Loucy (cell line): ENCODE results near the gene EMP1.

Source experiments
- H2AFZ ChIP-seq: fragments of 200-600 bp; sonication (generic); 2 replicates; pipeline ENCODE4 v1.6.0; 2016; ENCODE audit warnings: antibody characterized with exemption, mild to moderate bottlenecking, low read length, moderate library complexity
- H3F3A ChIP-seq: fragments of 200-600 bp; 2 replicates; pipeline ENCODE4 v1.6.0; 2016; ENCODE audit warnings: antibody characterized with exemption, low read depth, mild to moderate bottlenecking
- H3K27me3 ChIP-seq: fragments of 200-600 bp; sonication (generic); 2 replicates; pipeline ENCODE4 v1.6.1; 2014; ENCODE audit warnings: low read length, mild to moderate bottlenecking; ENCODE audit not compliant: insufficient read depth, poor library complexity, severe bottlenecking
- H3K36me3 ChIP-seq: fragments of 200-600 bp; sonication (generic); 2 replicates; pipeline ENCODE4 v1.6.1; 2016; ENCODE audit warnings: low read length; ENCODE audit not compliant: insufficient read depth
- H3K4me1 ChIP-seq: fragments of 200-600 bp; sonication (generic); 2 replicates; pipeline ENCODE4 v1.5.1; 2014; ENCODE audit warnings: low read length, mild to moderate bottlenecking; ENCODE audit not compliant: insufficient read depth, poor library complexity, severe bottlenecking
- H3K4me2 ChIP-seq: fragments of 200-600 bp; sonication (generic); 2 replicates; pipeline ENCODE4 v1.6.0; 2014; ENCODE audit warnings: antibody characterized with exemption, low read length, low read depth, mild to moderate bottlenecking; ENCODE audit not compliant: poor library complexity, severe bottlenecking
- H3K4me3 ChIP-seq: fragments of 200-600 bp; sonication (generic); 2 replicates; pipeline ENCODE4 v1.5.1; 2014; ENCODE audit warnings: low read length, mild to moderate bottlenecking, mixed read lengths; ENCODE audit not compliant: poor library complexity, severe bottlenecking
- H3K79me2 ChIP-seq: fragments of 200-600 bp; sonication (generic); 2 replicates; pipeline ENCODE4 v1.6.1; 2014; ENCODE audit warnings: low read length; ENCODE audit not compliant: insufficient read depth
- H3K9ac ChIP-seq: fragments of 200-600 bp; sonication (generic); 2 replicates; pipeline ENCODE4 v1.6.0; 2014; ENCODE audit warnings: mild to moderate bottlenecking, low read depth, low read length, moderate library complexity; ENCODE audit not compliant: poor library complexity, severe bottlenecking
- H3K9me2 ChIP-seq: fragments of 200-600 bp; sonication (generic); replicated peaks from 2 replicates; pipeline ENCODE4 v1.6.1; 2016; ENCODE audit warnings: low read depth, low read length, mixed read lengths
- H3K9me3 ChIP-seq: fragments of 200-600 bp; sonication (generic); 2 replicates; pipeline ENCODE4 v1.6.1; 2014; ENCODE audit warnings: mild to moderate bottlenecking, antibody characterized with exemption, low read length, low read depth; ENCODE audit not compliant: insufficient read depth
- H4K20me1 ChIP-seq: fragments of 200-600 bp; sonication (generic); 2 replicates; pipeline ENCODE4 v1.6.0; 2014; ENCODE audit warnings: antibody characterized with exemption, low read length, mild to moderate bottlenecking; ENCODE audit not compliant: insufficient read depth, poor library complexity, severe bottlenecking
- EZH2phosphoT487 ChIP-seq: fragments of 200-600 bp; IDR thresholded peaks from 2 replicates; pipeline ENCODE4 v1.6.1; 2018; ENCODE audit warnings: antibody characterized with exemption, mild to moderate bottlenecking, moderate library complexity, borderline replicate concordance
- TF ChIP-seq, protein P1 (sequence below): fragments of 200-600 bp; sonication (generic); conservative IDR thresholded peaks from 2 replicates; pipeline ENCODE4 v1.5.1; 2014; ENCODE audit warnings: mild to moderate bottlenecking, antibody characterized with exemption, low read length

EMP1 gene

DNA sequence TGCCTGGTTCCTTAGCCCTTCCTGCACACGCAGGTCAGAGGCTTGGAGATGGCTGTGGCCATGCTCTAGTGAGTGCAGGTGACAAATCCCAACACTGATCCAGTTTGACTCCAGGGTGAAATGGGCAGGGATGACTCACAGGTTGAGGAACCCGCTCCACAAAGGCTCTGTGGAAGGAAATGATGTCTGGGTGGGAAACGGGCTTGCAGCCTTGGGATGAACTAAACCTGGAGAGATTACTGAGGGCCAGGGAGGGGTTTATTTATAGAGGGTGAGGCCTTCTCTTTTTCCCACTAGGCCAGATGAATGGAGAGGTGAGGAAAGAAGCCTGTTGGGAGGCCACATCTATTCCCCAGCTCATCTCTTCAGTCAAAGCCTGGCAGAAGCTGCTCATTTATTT is 29.3 kb upstream of the EMP1 start:
- no peak for TF ChIP-seq EZH2phosphoT487
- H3F3A ChIP-seq, result peaks cover 17% of the 10 kb centered on the region
- H3K9me2 ChIP-seq, result no peaks in the 10 kb centered on the region
- no peak overlapping the region for H3K4me3 ChIP-seq
- H3K4me1 ChIP-seq, result peaks cover 83% of the 10 kb centered on the region
- H3K79me2 ChIP-seq, result no peaks in the 10 kb centered on the region
- H4K20me1 ChIP-seq, result no peaks in the 10 kb centered on the region
- peak overlapping the region; percentile 83 for H3K9ac ChIP-seq
- H3K36me3 ChIP-seq, result no peaks in the 10 kb centered on the region
- no peaks in the 10 kb centered on the region for H3K27me3 ChIP-seq
- peaks cover 4% of the 10 kb centered on the region; the same call in 1 of the 2 replicates for H3K9me3 ChIP-seq
- no peak overlapping the region for H3K4me2 ChIP-seq
- H2AFZ ChIP-seq, result no peak overlapping the region

DNA sequence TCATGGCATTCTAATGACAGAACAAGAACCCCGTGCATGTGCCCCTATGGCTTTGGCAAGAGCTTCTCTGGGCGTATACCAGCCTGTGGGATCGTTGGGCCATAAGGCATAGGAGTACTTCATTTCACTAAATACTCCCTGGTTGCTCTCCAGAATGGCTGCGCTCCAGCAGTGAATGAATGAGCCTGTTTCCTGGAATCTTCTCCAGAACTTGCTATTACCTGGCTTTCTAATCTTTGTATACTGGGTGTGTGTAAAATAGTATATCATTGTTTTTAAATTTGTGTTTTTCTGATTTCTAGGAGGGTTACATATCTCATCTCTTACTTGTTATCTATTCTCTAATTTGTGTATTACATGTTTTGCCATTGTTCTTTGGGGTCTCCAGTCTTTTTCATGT is 28.6 kb upstream of the EMP1 start:
- no peak overlapping the region for H3K4me3 ChIP-seq
- H3F3A ChIP-seq, result peaks cover 17% of the 10 kb centered on the region
- no peaks in the 10 kb centered on the region for H3K79me2 ChIP-seq
- no peak overlapping the region for H3K9ac ChIP-seq
- H3K4me2 ChIP-seq, result no peak overlapping the region
- H3K36me3 ChIP-seq, result no peaks in the 10 kb centered on the region
- no peaks in the 10 kb centered on the region for H3K9me2 ChIP-seq
- H3K27me3 ChIP-seq, result no peaks in the 10 kb centered on the region
- H4K20me1 ChIP-seq, result no peaks in the 10 kb centered on the region
- TF ChIP-seq, protein P1, sequence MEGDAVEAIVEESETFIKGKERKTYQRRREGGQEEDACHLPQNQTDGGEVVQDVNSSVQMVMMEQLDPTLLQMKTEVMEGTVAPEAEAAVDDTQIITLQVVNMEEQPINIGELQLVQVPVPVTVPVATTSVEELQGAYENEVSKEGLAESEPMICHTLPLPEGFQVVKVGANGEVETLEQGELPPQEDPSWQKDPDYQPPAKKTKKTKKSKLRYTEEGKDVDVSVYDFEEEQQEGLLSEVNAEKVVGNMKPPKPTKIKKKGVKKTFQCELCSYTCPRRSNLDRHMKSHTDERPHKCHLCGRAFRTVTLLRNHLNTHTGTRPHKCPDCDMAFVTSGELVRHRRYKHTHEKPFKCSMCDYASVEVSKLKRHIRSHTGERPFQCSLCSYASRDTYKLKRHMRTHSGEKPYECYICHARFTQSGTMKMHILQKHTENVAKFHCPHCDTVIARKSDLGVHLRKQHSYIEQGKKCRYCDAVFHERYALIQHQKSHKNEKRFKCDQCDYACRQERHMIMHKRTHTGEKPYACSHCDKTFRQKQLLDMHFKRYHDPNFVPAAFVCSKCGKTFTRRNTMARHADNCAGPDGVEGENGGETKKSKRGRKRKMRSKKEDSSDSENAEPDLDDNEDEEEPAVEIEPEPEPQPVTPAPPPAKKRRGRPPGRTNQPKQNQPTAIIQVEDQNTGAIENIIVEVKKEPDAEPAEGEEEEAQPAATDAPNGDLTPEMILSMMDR, result no peak
- no peak for TF ChIP-seq EZH2phosphoT487
- peaks cover 86% of the 10 kb centered on the region for H3K4me1 ChIP-seq
- H3K9me3 ChIP-seq, result peaks cover 4% of the 10 kb centered on the region; the same call in 1 of the 2 replicates
- H2AFZ ChIP-seq, result no peak overlapping the region

DNA sequence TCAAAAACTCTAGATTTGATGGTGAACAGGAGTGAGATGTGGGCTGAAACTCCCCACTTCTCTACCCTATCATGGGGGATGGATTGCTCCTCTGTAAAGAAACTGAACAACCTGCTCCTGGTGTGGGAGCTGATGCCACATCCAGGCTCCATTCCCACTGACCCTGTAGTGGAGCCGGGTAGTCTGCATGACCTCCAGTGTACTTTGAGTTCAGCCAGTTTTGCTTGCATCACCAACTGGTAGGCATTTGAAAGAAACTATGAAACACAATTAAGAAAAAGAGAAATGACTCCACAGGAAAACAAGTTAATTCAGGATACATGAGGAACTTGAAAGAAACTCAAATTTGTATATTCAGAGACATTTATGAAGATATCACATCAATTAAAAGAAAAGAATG is 27.3 kb upstream of the EMP1 start:
- H3K27me3 ChIP-seq, result no peaks in the 10 kb centered on the region
- no peaks in the 10 kb centered on the region for H3K36me3 ChIP-seq
- TF ChIP-seq EZH2phosphoT487, result no peak
- TF ChIP-seq, protein P1, result no peak
- no peak overlapping the region for H3K4me2 ChIP-seq
- peaks cover 14% of the 10 kb centered on the region for H3F3A ChIP-seq
- H3K4me3 ChIP-seq, result no peak overlapping the region
- no peaks in the 10 kb centered on the region for H4K20me1 ChIP-seq
- peaks cover 85% of the 10 kb centered on the region for H3K4me1 ChIP-seq
- 0 out of 2 replicates have a peak overlapping the region, but pooled peaks have one; percentile 40 for H2AFZ ChIP-seq
- H3K9me2 ChIP-seq, result no peaks in the 10 kb centered on the region
- no peaks in the 10 kb centered on the region for H3K79me2 ChIP-seq
- H3K9me3 ChIP-seq, result peaks cover 4% of the 10 kb centered on the region; the same call in 1 of the 2 replicates
- H3K9ac ChIP-seq, result peak overlapping the region; percentile 50

DNA sequence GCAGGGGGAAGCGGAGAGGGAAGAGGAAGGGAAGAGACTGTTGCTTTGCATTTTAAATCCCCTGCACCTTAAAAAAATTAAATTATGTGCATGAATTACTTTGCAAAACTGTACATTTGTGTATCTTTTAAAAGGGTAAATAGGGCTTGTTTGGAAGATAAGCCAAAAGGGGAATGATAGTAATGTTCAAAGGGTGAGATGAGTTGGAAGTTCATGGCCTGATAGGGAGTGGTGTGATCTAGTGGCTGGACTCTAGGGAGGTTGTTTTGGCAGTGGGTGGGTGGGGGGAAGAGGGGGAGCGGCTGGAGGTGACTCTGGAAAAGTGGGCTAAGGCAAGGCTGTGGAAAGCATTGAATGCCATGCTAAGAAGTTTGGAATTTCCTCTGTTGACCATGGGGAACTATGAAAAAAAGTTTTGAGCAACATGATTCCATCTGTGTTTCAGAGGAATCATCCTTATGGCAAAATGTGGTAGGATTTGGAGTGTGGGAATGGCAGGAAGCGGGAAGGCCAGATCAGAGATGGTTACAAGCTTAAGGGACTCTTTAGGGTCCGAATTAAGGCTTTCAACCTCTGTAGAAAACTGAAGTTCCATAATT is 25.5 kb upstream of the EMP1 start:
- Histone ChIP-seq H3F3A (no peaks in the 10 kb centered on the region; the same call in 1 of the 2 replicates), H3K4me1 (peaks cover 67% of the 10 kb centered on the region), H3K79me2 (no peaks in the 10 kb centered on the region), H3K9ac (peak overlapping the region; percentile 50), H3K9me2 (no peaks in the 10 kb centered on the region), H3K27me3 (no peaks in the 10 kb centered on the region), H3K4me2 (peak overlapping the region; percentile 42), H3K36me3 (no peaks in the 10 kb centered on the region), H2AFZ (no peak overlapping the region), H4K20me1 (no peaks in the 10 kb centered on the region), H3K9me3 (peaks cover 4% of the 10 kb centered on the region; the same call in 1 of the 2 replicates), H3K4me3 (no peak overlapping the region)
- TF ChIP-seq, protein P1, result no peak
- TF ChIP-seq EZH2phosphoT487, result no peak
